IMR-90 (cell line): ENCODE data around the gene MAPK8IP1. TPM values are rescaled to one million over a fixed set of nuclear protein-coding genes. Genes with fewer than 3 reads are reported as not detected.

Experiments used
- ATAC-seq: fragments of 200-7000 bp; cut with Tn5 transposase; 2 replicates; pipeline ENCODE4 v1.9.1; 2020; ENCODE audit warnings: low read depth, mild to moderate bottlenecking, moderate library complexity
- BruUV-seq: library from RNA; stranded (reverse); fragments of 400-500 nt; replicated peaks from 2 replicates; lab custom pipeline; 2021; lab: Mats Ljungman, UMichigan
- CTCF ChIA-PET: fragments of 300-600 bp; formaldehyde crosslinking; extraction: SDS; loops from one replicate; lab custom pipeline; 2021; ENCODE audit warnings: antibody characterized with exemption; lab: Yijun Ruan, JAX
- POLR2A ChIA-PET: fragments of 300-600 bp; sonication (Branson Sonifier 250); formaldehyde crosslinking; loops from one replicate; lab custom pipeline; 2022; ENCODE audit warnings: antibody characterized with exemption; ENCODE audit not compliant: unreplicated experiment; lab: Charles Lee
- DNase-seq: peaks from one replicate; pipeline ENCODE4 v3.0.0; 2013
- H2AFZ ChIP-seq: replicated peaks from 2 replicates; pipeline ENCODE3; 2013; ENCODE audit warnings: low read length, mild to moderate bottlenecking; ENCODE audit not compliant: poor library complexity
- H2AK5ac ChIP-seq: 2 replicates; pipeline ENCODE4 v1.6.1; 2013; ENCODE audit warnings: low read depth, low read length, inconsistent platforms
- H2AK9ac ChIP-seq: replicated peaks from 2 replicates; pipeline ENCODE3; 2013; ENCODE audit warnings: mild to moderate bottlenecking, low read depth, low read length, moderate library complexity; ENCODE audit not compliant: poor library complexity
- H2BK120ac ChIP-seq: 2 replicates; pipeline ENCODE4 v1.6.1; 2013; ENCODE audit warnings: low read depth, low read length, inconsistent platforms
- H2BK15ac ChIP-seq: 3 replicates; pipeline ENCODE4 v1.6.1; 2013; ENCODE audit warnings: low read depth, low read length, inconsistent platforms
- H2BK20ac ChIP-seq: 2 replicates; pipeline ENCODE4 v1.6.1; 2013; ENCODE audit warnings: low read depth, mild to moderate bottlenecking, inconsistent platforms, low read length, moderate library complexity
- H2BK5ac ChIP-seq: 2 replicates; pipeline ENCODE4 v1.6.1; 2013; ENCODE audit warnings: mild to moderate bottlenecking, low read depth, low read length, inconsistent platforms; ENCODE audit not compliant: poor library complexity, severe bottlenecking
- H3K14ac ChIP-seq: replicated peaks from 2 replicates; pipeline ENCODE4 v1.6.1; 2013; ENCODE audit warnings: low read depth, low read length, inconsistent platforms
- H3K18ac ChIP-seq: 2 replicates; pipeline ENCODE4 v1.6.1; 2013; ENCODE audit warnings: low read depth, low read length, control low read depth
- H3K23ac ChIP-seq: 2 replicates; pipeline ENCODE4 v1.6.1; 2013; ENCODE audit warnings: low read depth, low read length, inconsistent platforms
- H3K27ac ChIP-seq: 2 replicates; pipeline ENCODE4 v1.5.1; 2013; ENCODE audit warnings: mild to moderate bottlenecking, control low read depth, low read length; ENCODE audit not compliant: insufficient read depth
- H3K27me3 ChIP-seq: 2 replicates; pipeline ENCODE4 v1.6.1; 2013; ENCODE audit warnings: low read length; ENCODE audit not compliant: control insufficient read depth, insufficient read depth
- H3K36me3 ChIP-seq: 2 replicates; pipeline ENCODE4 v1.6.1; 2013; ENCODE audit warnings: low read length, mixed read lengths; ENCODE audit not compliant: control insufficient read depth, insufficient read depth
- H3K4ac ChIP-seq: 2 replicates; pipeline ENCODE4 v1.6.1; 2013; ENCODE audit warnings: low read depth, low read length, inconsistent platforms
- H3K4me1 ChIP-seq: 2 replicates; pipeline ENCODE4 v1.6.1; 2013; ENCODE audit warnings: low read length, mixed read lengths; ENCODE audit not compliant: control insufficient read depth, insufficient read depth
- H3K4me2 ChIP-seq: 2 replicates; pipeline ENCODE4 v1.6.1; 2013; ENCODE audit warnings: low read depth, mild to moderate bottlenecking, control low read depth, low read length, moderate library complexity
- H3K4me3 ChIP-seq: 2 replicates; pipeline ENCODE4 v1.5.1; 2013; ENCODE audit warnings: low read depth, mild to moderate bottlenecking, control low read depth, low read length, moderate library complexity; ENCODE audit not compliant: insufficient read depth
- H3K56ac ChIP-seq: 2 replicates; pipeline ENCODE4 v1.6.1; 2013; ENCODE audit warnings: low read length, inconsistent platforms; ENCODE audit not compliant: insufficient read depth; ENCODE audit errors: extremely low read depth
- H3K79me1 ChIP-seq, 2 experiments: 2 replicates each; pipeline ENCODE4 v1.6.1; 2013; ENCODE audit warnings: low read length in 2 of 2, inconsistent platforms in 1 of 2, low read depth in 1 of 2
- H3K9ac ChIP-seq: 2 replicates; pipeline ENCODE4 v1.6.1; 2013; ENCODE audit warnings: low read depth, low read length, control low read depth
- H3K9me1 ChIP-seq: 2 replicates; pipeline ENCODE4 v1.6.1; 2013; ENCODE audit warnings: low read length, inconsistent platforms; ENCODE audit not compliant: insufficient read depth
- H3K9me3 ChIP-seq: 2 replicates; pipeline ENCODE4 v1.6.1; 2013; ENCODE audit warnings: low read length; ENCODE audit not compliant: control insufficient read depth, insufficient read depth
- H4K20me1 ChIP-seq: 2 replicates; pipeline ENCODE4 v1.6.1; 2013; ENCODE audit warnings: low read length, inconsistent platforms; ENCODE audit not compliant: insufficient read depth
- H4K5ac ChIP-seq: 2 replicates; pipeline ENCODE4 v1.6.1; 2013; ENCODE audit warnings: mild to moderate bottlenecking, low read depth, low read length, control low read depth
- H4K8ac ChIP-seq, 2 experiments: 2 replicates each; pipeline ENCODE4 v1.6.1; 2013; ENCODE audit warnings: low read depth in 2 of 2, low read length in 2 of 2, control low read depth in 1 of 2, inconsistent platforms in 1 of 2
- H4K91ac ChIP-seq: 2 replicates; pipeline ENCODE4 v1.6.1; 2013; ENCODE audit warnings: low read depth, low read length, inconsistent platforms; ENCODE audit not compliant: insufficient read depth
- BHLHE40 ChIP-seq: fragments of 150-350 bp; IDR thresholded peaks from 2 replicates; pipeline ENCODE4 v1.6.1; 2016; ENCODE audit warnings: mild to moderate bottlenecking, low read depth, low read length
- CHD1 ChIP-seq: IDR thresholded peaks from 2 replicates; pipeline ENCODE4 v1.6.1; 2012; ENCODE audit warnings: low read depth, low read length, improper control_type of control experiment
- MAFK ChIP-seq: IDR thresholded peaks from 2 replicates; pipeline ENCODE4 v1.6.1; 2012; ENCODE audit warnings: low read depth, low read length, improper control_type of control experiment
- NFE2L2 ChIP-seq: fragments of 150-350 bp; IDR thresholded peaks from 2 replicates; pipeline ENCODE4 v1.6.1; 2016; ENCODE audit warnings: low read depth, mild to moderate bottlenecking, low read length
- POLR2A ChIP-seq: IDR thresholded peaks from 2 replicates; pipeline ENCODE4 v1.6.1; 2012; ENCODE audit warnings: mild to moderate bottlenecking, low read depth, low read length
- RCOR1 ChIP-seq: IDR thresholded peaks from 2 replicates; pipeline ENCODE4 v1.6.1; 2012; ENCODE audit warnings: mild to moderate bottlenecking, low read length, improper control_type of control experiment; ENCODE audit not compliant: insufficient replicate concordance
- RFX5 ChIP-seq: IDR thresholded peaks from 2 replicates; pipeline ENCODE4 v1.8.0; 2012; ENCODE audit warnings: low read depth, mild to moderate bottlenecking, low read length, moderate library complexity
- SMC3 ChIP-seq: fragments of 150-350 bp; IDR thresholded peaks from 2 replicates; pipeline ENCODE4 v1.6.1; 2016; ENCODE audit warnings: low read depth, mild to moderate bottlenecking, antibody characterized with exemption, low read length, moderate library complexity
- WGBS, 2 experiments: methylation state at CpG; one replicate each; pipeline versions ENCODE4 v1.1.5 to v1.1.7; 2013; ENCODE audit warnings: missing lambda C conversion rate in 2 of 2; ENCODE audit not compliant: insufficient read length in 1 of 2; ENCODE audit errors: extremely low coverage in 2 of 2; 5-methylcytosine and 5-hydroxymethylcytosine counted together
- dilution Hi-C: fragments of 300-500 bp; cut with HindIII; formaldehyde crosslinking; loops from one replicate; pipeline ENCODE4 v1.14.3; 2018; ENCODE audit warnings: low sequenced_read_pairs; ENCODE audit not compliant: unreplicated experiment
- in situ Hi-C: fragments of 300-500 bp; cut with MboI; formaldehyde crosslinking; loops from 3 replicates; pipeline ENCODE4 v1.14.3; 2019; ENCODE audit warnings: low sequenced_read_pairs, inconsistent platforms, mixed read lengths
- intact Hi-C: fragments of 100-400 bp; cut with micrococcal nuclease; formaldehyde crosslinking; loops from 2 replicates; pipeline ENCODE4 v1.10.0; 2022
- polyA plus RNA-seq, 3 experiments: library from polyadenylated mRNA; depleted of rRNA; stranded (reverse); fragments of >200 nt; gene quantifications; 2 replicates each; pipeline ENCODE4 v1.2.3, GENCODE V29; 2012; ENCODE audit warnings: low replicate concordance in 1 of 3
- total RNA-seq: library from RNA; depleted of rRNA; stranded (reverse); fragments of >200 nt; gene quantifications from 2 replicates; pipeline ENCODE4 v1.2.3, GENCODE V29; 2012
- TF ChIP-seq, protein P1 (sequence below): fragments of 150-350 bp; IDR thresholded peaks from 2 replicates; pipeline ENCODE4 v1.6.1; 2016; ENCODE audit warnings: low read depth, mild to moderate bottlenecking, low read length, moderate library complexity, borderline replicate concordance
- TF ChIP-seq, protein P2 (sequence below): fragments of 150-350 bp; IDR thresholded peaks from 2 replicates; pipeline ENCODE4 v1.6.1; 2017; ENCODE audit warnings: mild to moderate bottlenecking, antibody characterized with exemption, low read length, low read depth

MAPK8IP1 gene
- total and polyA plus RNA-seq, 2 of the 4 experiments (the other 2 are of a cell fraction) = 6.5 to 9.6 TPM

DNA sequence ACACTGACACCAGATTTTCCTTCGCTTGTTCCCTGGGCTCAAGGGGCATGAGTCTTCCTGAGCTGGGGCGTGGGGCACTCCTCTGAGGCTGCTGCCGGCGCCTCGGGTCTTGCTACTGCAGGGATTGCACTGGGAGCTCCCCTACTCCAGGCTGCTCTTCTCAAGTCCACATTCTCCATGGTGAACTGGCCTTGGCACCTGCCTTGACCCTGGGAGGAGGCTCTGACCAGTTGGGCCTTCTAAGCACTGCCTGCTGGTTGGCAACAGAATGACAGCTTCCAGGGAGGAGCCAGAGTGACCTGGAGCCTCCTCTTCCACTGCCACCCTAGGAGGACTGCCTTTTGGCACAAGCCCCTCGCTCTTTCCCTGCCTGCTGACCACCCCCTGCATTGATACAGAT is 12.1 kb downstream of the MAPK8IP1 start:
- POLR2A ChIA-PET = no interaction called here
- Histone ChIP-seq H3K9me1 (no peaks in the 10 kb centered on the region; the same call in 1 of the 2 replicates), H4K5ac (no peak overlapping the region), H3K23ac (no peak overlapping the region), H3K9ac (no peak overlapping the region), H3K27ac (no peak overlapping the region), H4K91ac (no peak overlapping the region), H3K56ac (no peak overlapping the region), H4K20me1 (peaks cover 19% of the 10 kb centered on the region), H3K36me3 (no peaks in the 10 kb centered on the region), H3K79me1 (peaks cover 0 to 4% of the 10 kb centered on the region in 2 experiments; a peak in 1 of 4 replicates), H2BK20ac (no peak overlapping the region), H3K4me2 (no peak overlapping the region), H3K4me3 (no peak overlapping the region), H4K8ac (no peak overlapping the region), H3K14ac (no peak overlapping the region), H2BK120ac (no peak overlapping the region), H3K4ac (no peak overlapping the region), H3K9me3 (no peaks in the 10 kb centered on the region), H3K27me3 (peaks cover 38% of the 10 kb centered on the region), H2BK5ac (no peak overlapping the region), H2AK9ac (no peak overlapping the region), H2AK5ac (no peak overlapping the region), H3K18ac (no peak overlapping the region), H2AFZ (no peak overlapping the region), H3K4me1 (peaks cover 7% of the 10 kb centered on the region; the same call in 1 of the 2 replicates), H2BK15ac (no peak overlapping the region)
- 57% methylated on average over 4 of the region's 6 CpGs; no CpG with 5 or more reads in 1 of the 2 experiments for WGBS, 2 experiments
- no TSS peak for BruUV-seq
- ATAC-seq = no peak
- CTCF ChIA-PET = no interaction called here
- dilution Hi-C loops (no loop called here), intact Hi-C loops (no loop called here), in situ Hi-C loops (no loop called here)
- DNase-seq = no peak
- TF ChIP-seq SMC3 (no peak), MAFK (no peak), RFX5 (no peak), POLR2A (no peak), CHD1 (no peak), NFE2L2 (no peak), BHLHE40 (no peak), RCOR1 (no peak)
- TF ChIP-seq, protein P1, sequence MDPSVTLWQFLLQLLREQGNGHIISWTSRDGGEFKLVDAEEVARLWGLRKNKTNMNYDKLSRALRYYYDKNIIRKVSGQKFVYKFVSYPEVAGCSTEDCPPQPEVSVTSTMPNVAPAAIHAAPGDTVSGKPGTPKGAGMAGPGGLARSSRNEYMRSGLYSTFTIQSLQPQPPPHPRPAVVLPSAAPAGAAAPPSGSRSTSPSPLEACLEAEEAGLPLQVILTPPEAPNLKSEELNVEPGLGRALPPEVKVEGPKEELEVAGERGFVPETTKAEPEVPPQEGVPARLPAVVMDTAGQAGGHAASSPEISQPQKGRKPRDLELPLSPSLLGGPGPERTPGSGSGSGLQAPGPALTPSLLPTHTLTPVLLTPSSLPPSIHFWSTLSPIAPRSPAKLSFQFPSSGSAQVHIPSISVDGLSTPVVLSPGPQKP = no peak
- TF ChIP-seq, protein P2, sequence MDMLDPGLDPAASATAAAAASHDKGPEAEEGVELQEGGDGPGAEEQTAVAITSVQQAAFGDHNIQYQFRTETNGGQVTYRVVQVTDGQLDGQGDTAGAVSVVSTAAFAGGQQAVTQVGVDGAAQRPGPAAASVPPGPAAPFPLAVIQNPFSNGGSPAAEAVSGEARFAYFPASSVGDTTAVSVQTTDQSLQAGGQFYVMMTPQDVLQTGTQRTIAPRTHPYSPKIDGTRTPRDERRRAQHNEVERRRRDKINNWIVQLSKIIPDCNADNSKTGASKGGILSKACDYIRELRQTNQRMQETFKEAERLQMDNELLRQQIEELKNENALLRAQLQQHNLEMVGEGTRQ = no peak
